ENCODE data around the gene LRP1. TPM values are rescaled to one million over a fixed set of nuclear protein-coding genes. Genes with fewer than 3 reads are reported as not detected.
A peak's percentile ranks its signal among the peaks of the same experiment; 100 is the strongest.

LRP1 gene
- total RNA-seq, 1 donor from 2014 or later: 261 TPM

- no peak overlapping the region for H3K4me3 ChIP-seq
- peaks cover 29% of the 10 kb centered on the region for H3K4me1 ChIP-seq
- H3K27ac ChIP-seq: no peak overlapping the region
- no peaks in the 10 kb centered on the region for H3K9me3 ChIP-seq
- peaks cover 81% of the 10 kb centered on the region for H3K36me3 ChIP-seq
- no peak for DNase-seq
- no peak for ATAC-seq
- no peak for TF ChIP-seq CTCF (IDR thresholded peaks at IDR 0.05)
- intact Hi-C loops (cut with DNase I): no loop called here
- H3K27me3 ChIP-seq: no peaks in the 10 kb centered on the region
Observed at GRCh38 chr12:57096748-57097553, 31.3 kb upstream of the LRP1 start.

- intact Hi-C loops (cut with DNase I): no loop called here
- no peak for TF ChIP-seq CTCF (IDR thresholded peaks at IDR 0.05)
- DNase-seq (no peak), ATAC-seq (no peak)
- Histone ChIP-seq H3K27ac (no peak overlapping the region), H3K4me1 (peaks cover 29% of the 10 kb centered on the region), H3K27me3 (no peaks in the 10 kb centered on the region), H3K4me3 (no peak overlapping the region), H3K9me3 (no peaks in the 10 kb centered on the region), H3K36me3 (peaks cover 79% of the 10 kb centered on the region)
Observed at GRCh38 chr12:57097554-57097835, 30.8 kb upstream of the LRP1 start.

DNA sequence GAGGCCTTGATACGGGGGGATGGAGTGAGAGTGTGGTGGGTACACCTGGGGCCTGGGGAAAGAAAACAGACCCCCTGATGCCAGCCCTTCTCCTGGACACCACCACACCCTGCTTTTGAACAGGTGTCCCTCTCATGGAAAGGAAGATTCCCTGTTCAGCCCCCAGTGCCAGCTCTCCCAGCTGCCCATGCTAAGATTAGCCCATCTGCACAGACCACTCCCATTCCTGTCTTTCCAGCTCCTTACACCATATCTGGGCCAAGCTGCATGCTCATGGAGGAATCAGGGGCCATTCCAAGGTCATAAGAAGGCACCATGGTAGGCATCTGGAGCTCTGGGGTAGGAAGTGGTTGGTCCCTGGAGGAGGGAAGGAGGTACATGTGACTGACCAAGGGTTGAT is 29.7 kb upstream of the LRP1 start:
- DNase-seq (no peak), ATAC-seq (no peak)
- H3K9me3 ChIP-seq: no peaks in the 10 kb centered on the region
- H3K4me1 ChIP-seq: peaks cover 19% of the 10 kb centered on the region
- intact Hi-C loops (cut with DNase I): no loop called here
- no peaks in the 10 kb centered on the region for H3K27me3 ChIP-seq
- peak overlapping the region; percentile 36 for H3K27ac ChIP-seq
- TF ChIP-seq CTCF (IDR thresholded peaks at IDR 0.05): no peak
- no peak overlapping the region for H3K4me3 ChIP-seq
- H3K36me3 ChIP-seq: peaks cover 80% of the 10 kb centered on the region

- intact Hi-C loops (cut with DNase I): no loop called here
- ATAC-seq (peak; percentile 20), DNase-seq (no peak)
- Histone ChIP-seq H3K4me3 (no peak overlapping the region), H3K36me3 (peaks cover 85% of the 10 kb centered on the region), H3K27ac (peak overlapping the region; percentile 36), H3K4me1 (peaks cover 16% of the 10 kb centered on the region), H3K27me3 (no peaks in the 10 kb centered on the region), H3K9me3 (no peaks in the 10 kb centered on the region)
- TF ChIP-seq CTCF (IDR thresholded peaks at IDR 0.05): no peak
Observed at GRCh38 chr12:57099047-57099714, 29.1 kb upstream of the LRP1 start.

DNA sequence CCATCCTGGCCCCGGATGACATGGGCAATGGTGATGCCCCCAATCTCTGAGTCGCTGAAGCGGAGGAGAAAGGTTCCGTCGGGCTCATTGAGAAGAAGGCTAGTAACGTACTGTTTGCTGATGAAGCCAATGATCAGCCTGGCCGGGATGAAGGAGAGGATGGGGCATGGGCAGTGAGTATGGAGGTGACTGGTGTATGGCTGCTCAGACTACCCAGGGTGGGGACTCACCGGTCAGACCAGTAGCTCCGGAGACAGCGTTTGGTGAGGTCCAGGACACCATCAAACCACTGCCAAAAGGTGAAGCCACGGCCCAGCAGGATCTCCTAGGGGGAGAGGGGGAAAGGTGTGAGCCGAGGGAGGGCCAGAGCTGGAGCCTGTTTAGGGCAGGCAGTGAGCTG is 28.5 kb upstream of the LRP1 start:
- ATAC-seq (no peak), DNase-seq (no peak)
- H3K36me3 ChIP-seq: peaks cover 85% of the 10 kb centered on the region
- H3K4me1 ChIP-seq: peaks cover 11% of the 10 kb centered on the region
- H3K27ac ChIP-seq: peak overlapping the region; percentile 13
- no peaks in the 10 kb centered on the region for H3K9me3 ChIP-seq
- H3K4me3 ChIP-seq: no peak overlapping the region
- no peaks in the 10 kb centered on the region for H3K27me3 ChIP-seq
- no peak for TF ChIP-seq CTCF (IDR thresholded peaks at IDR 0.05)
- intact Hi-C loops (cut with DNase I): no loop called here

Data from upper lobe of right lung (tissue), 1 donor.